IPS DF 4.7 (cell line): ENCODE data around the gene WEE2.

Experiments used
- DNase-seq: peaks from one replicate; pipeline ENCODE4 v3.0.0-alpha.2; 2013; ENCODE audit warnings: low spot score; ENCODE audit errors: extremely low read depth

The WEE2 gene

DNA sequence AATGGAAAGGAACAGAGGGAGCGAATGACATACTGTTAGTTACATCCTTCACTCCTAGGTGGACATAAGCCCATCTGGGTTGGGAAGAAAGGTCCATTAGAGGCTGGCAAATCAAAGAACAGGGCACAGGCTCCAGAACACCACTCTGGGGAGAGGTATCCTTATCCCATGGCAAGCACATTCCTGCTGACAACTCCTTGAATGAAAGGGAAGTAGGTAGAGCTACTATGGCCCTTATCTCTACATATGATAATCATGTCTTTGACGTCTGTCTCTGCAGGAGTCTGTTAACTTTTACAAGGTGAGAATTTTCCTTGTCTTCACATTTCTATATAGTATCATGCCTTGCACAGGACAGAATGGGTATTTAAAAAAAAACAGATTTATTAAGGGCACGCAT is 16.6 kb upstream of the WEE2 start:
- no peak for DNase-seq

DNA sequence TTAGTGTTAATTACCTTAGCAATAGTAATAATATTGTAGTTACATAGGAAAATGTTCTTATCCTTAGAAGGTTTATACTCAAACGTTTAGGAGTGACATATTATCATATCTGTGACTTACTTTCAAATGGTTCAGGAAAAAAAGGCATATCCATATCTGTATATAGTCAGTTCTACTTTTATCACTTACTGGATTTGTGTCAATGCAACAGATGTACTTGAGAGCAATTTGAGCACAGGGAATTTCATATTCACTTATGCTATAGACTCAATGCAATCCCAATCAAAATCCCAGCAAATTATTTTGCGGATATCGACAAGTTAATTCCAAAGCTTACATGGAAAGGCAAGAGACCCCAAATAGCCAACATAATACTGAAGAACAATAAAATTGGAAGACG is 16.2 kb upstream of the WEE2 start:
- DNase-seq, result no peak

DNA sequence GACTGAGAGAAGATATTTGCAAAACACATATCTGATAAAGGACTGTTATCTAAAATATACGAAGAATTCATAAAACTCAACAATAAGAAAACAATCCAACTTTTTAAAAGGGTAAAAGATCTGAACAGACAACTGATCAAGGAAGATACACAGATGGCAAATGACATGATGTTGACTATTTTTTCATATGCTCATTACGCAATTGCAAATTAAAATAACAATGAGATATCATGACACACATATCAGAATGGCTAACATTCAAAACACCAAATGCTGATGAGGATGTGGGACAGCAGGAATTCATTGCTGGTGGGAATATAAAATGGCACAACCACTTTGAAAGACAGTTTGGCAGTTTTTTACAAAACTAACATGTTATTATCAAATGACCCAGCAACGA is 15.1 kb upstream of the WEE2 start:
- DNase-seq, result no peak

DNA sequence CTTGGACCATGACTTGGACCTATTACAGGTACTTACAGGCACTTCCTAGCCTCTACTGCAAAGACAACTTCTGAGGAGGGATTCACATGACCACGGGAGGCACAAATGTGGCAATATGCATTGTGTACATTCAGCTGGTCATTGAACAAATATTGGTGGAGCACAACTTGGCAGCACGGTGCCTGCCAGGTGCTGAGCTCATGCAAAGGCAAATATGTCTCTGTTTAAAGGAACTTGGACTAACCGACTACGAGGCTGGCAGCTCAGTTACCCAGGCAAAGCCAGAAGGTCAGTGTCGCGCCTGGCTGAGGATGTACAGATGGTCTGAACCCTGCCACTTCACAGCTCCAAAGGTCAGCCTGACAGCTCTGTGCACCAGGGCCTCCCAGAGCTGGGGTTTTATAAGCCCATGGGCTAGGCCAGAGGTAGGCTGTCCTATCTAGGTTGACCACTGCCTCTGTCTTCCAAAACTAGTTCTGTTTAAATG is 12.3 kb upstream of the WEE2 start:
- DNase-seq, result no peak

DNA sequence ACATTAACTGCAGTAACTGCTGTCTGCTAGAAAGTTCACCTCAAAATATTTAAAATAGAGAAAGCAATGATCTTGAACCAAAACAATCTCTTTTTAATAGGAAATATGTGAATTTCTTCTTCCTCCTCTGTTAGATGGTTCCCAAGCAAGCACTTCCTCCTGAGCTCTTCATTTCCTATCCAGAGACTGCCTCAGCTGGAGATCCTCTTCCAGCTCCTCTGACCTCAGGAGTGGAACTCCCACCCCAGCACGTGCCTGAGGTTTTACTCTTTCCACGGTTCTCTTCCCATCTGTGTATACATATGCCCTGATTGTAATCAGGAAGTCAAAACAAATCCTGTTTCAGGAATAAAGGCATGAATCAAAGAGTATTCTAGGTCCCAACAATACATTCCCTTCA is 11.8 kb upstream of the WEE2 start:
- DNase-seq, result no peak

DNA sequence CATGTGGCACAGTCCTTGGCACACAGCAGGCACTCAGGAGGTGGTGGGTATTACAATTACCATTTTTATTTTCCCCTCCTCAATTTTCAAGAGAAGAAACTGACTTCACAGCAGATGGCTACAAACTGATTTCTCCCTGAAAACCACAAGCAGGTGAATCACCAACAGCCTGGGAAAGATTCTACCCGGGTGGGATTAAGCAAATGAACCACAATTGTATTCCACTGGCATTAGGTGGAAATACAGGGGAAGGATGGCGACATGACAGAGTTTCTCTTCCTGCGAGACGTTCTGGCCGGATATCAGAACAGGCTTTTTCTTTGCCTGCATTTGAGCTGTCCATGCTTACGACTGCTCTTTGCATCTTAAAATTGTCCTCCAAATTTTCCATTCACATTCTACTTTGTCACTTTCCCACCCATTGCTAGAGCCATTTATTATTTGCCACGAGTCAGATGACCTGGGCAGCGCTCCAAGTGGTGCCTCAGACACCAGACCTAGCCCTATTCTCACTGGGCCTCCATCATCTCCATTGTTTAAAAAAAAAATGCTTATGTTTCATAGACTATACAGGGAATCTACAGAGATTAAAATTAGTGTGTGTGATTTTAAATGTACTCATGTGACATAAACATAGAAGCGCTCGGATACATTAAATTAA is 10.8 kb upstream of the WEE2 start:
- no peak for DNase-seq

DNA sequence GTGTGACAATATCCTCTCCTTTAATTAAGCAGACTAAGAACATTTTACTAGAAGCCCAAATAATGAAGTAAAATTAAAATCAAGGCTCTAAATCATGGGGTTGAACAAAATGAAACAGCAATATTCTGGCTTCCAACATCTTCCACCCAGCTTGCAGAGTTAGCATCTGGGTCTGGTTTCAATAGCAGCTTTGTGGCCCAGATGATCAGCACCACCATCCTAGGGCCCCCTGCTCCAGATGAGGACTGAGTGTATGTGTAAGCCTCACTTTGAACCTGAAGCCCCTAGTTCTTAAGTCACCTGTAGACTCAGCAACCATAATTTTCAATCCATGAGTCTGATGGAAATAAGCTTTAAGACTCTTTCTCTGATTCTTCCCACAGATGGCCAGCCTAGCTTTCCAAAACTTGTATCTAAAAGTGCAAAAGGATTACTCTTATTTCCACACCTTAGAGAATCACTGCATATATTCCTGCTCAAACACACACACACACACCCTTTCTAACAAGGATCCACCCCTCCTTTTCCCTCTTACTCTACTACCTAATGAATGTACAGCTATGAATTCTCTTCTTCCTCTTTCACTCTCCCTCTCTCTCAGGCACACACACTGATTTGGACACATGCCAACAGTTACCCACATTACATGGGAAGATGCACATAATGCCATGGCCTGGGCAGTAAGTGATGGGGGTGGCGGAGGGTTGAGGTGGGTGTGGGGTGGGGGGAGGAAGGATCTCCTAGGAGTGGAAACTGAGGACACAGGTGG is 9.7 kb upstream of the WEE2 start:
- DNase-seq, result no peak

DNA sequence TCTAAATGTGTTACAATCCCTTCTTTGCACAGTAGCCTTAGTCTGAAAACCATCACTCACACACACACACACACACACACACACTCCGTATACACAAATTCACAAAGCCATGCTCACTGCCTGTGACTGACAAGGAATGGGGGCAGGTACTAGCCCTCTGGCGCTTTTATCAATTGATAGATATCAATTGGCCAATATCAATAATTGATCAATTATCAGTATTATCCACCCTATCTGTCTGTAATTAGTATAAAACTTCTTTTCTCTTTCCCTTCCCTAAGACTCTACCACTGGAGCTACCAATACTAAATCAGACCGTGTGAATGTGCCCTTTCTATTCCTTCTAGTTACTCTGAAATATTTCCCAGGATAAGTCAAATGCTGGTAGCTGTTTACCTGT is 8.3 kb upstream of the WEE2 start:
- DNase-seq, result no peak

DNA sequence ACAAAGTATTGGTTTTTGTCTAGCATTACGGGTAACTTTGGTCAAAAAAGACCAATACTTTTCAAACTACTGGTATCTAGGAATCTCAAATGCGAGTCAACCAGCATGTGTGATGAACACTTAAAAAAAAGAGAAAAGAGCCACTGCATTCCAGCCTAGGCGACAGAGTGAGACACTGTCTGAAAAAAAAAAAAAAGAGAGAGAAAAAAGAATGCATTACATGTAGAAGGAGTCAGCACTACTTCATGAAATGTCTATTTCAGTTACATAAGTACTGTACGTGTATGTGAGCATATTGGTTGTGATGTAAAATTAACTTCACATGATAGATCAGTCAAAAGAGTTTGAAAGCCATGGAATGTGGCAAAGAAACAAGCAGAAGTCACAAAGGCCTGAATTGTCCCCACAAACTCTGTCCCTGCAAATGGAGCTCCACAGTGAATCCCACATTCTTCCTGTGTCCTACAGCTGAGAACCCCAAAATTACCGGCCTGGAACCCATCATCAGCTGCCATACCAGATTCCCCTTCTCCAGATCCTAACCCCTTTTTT is 7.8 kb upstream of the WEE2 start:
- DNase-seq, result no peak

DNA sequence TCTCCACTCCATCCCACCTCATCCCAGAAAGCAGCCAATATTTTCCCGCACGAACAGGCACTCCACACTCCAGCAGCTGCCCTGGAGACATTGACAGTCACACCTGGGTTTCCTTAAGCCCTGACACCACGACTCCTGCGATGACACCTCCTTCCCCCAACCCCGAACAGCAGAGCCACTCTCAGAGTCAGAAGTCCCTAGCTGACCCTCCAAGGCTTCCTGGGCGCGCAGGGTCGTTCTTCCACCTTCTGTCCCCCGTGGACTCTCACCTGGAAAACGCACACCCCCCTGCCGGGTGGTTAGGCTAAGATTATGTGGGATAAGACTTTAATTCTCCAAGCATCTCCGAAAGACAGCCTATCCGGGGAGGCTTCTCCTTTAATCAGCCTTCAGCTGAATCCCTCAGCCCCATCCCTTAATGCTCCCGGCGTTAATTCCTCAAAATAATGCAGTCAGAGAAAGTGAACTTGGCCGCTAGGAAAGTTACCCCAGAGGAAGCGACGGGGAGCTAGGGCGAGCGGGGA is 7.2 kb upstream of the WEE2 start:
- DNase-seq, result no peak

DNA sequence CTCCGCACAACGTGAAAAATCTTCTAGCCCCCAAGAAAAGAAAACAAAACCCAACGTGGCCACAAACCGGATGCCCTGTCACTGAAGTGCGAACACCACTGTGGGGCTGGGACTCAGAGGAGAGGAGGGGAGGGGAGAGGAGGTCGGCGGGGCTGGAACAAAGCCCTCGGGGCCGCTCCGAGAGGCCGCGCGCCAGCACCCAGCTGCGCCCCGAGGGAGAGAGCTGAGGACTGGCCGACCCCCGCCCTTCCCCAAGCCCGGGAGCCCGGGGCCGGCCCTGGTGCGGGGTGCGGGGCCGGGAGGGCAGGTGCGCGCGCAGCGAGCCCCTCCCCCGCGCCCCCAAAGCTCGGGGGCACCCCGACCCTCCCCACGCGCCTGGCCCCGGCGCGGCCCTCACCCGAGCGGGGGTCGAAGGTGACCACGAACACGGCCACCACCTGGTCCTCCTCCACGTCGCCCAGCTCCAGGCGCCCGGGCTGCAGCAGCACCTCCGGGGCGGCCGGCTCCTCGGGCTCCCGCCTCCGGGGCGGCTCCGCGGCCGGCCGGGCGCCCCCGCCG is 6.6 kb upstream of the WEE2 start:
- no peak for DNase-seq

DNA sequence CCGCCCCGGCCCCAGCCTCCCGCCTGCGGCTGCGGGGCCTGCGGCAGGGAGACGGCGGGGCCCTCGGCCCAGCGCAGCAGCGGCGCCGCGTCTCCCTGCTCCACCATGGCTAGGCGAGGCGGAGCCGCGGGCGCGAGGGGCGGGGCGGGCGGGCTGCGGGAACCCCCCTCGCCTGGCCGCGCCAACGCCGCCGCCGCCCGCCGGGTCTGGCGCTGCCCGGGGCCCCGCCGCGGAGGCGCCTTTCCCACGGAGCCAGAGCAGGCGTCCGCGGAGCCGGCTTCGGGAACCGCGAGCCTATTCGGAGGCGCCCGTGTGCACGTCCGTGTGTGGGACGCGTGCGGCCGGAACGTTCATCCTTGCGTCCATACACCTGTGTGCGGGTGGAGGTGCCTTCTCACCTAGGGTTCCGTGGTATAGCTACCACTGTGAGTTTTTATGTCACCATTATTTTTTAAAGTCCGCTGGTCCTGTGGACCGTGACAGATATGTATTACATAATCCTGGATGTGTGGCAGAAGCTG is 6.0 kb upstream of the WEE2 start, which contains the start of gene DENND11:
Gene DENND11, minus strand, starts transcription at position 120 of the 521 bp plus-strand sequence. Its CDS starts 13 bp downstream, at position 107.
- DNase-seq, result no peak

DNA sequence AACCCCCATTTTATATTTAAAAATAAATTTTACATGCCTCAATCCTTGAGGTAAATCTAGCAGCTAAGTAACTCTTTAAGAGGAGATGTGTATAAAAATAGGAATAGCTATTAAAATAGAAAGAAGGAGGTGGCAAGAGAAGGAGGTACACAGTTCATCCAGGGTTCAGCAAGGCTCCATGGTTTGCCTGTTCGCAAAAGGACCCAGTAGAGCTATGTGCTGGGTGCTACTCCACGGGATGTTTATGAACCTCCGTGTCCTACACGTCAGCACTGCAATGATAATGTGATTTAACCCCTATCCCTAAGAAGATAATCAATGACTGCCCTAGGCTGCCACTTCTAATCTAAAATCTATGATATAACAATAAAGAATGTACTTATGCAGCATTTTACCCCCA is 5.3 kb upstream of the WEE2 start:
- DNase-seq, result no peak

DNA sequence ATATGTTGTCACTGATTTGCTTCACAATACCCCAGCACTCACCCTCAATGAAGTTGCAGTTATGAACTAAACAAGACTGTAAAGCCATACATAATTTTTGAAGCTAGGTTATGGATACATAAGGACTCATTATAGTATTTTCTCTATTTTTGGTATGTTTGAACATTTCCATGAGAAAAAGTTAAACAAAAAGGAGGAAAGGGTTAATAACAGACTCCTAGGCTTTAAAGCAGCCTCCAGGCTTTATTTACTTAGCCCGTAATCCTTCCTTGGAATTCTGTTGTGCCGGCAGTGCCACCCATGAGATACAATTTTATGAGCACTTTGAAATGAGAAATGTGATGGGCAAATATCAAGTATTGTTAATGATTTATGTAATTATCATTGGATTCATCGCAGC is 4.0 kb upstream of the WEE2 start:
- DNase-seq, result no peak

DNA sequence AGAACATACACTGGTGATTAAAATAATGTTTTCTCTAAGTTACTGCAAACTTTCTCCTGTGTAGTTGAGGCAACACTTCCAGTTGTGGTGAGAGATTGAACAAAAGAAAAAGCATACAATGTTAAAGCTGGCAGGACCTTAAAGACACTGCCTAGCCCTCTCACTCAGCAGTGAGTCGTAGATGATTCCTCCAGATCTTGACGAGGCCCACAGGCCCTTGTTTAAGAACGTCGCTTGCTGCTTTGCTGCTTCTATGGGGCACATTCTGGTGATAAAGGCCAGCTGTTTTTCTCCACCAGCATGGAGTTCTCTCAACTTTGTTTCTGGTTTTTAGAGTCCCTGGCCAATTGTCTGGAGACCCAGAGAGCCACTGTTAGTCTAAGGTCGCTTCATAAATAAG is 3.4 kb upstream of the WEE2 start:
- DNase-seq, result no peak

DNA sequence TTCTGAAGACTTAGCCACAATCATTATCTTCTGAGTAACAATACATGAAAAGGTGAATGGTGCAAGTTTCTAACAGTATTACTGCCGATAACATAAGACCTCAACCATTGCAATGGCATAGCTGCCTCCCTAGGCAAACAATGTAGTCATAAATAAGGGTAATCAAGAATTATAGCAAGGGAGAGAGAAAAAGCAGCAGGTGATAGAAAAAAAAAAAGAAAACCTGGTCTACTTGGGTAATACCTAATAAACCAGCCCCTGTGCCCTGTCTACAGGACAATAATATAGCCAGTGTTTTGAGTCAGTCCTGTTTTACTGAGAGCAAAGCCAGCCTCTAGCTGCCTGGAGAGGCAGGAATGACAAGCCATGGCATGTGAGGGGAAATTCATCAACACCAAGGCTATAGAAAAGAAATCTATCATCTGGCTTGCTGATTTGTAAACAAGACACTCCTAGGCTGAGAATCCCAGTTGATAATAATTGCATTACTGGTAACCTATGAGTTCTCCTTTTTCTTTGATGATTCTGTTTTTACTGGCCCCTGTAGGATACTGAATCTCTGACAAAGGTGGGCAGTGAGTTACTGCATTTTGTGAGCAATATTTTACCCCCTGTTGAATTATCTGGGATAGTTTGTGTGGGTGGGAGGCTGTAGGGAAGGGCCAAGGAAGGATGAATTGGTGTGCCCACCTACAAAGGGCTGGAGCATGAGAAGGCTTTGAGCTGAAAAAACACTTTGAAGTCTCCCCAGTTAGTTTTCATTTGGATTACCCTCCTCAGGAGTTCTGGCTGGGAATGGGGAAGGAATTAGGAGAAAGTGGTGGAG is 1.7 kb upstream of the WEE2 start:
- no peak for DNase-seq

DNA sequence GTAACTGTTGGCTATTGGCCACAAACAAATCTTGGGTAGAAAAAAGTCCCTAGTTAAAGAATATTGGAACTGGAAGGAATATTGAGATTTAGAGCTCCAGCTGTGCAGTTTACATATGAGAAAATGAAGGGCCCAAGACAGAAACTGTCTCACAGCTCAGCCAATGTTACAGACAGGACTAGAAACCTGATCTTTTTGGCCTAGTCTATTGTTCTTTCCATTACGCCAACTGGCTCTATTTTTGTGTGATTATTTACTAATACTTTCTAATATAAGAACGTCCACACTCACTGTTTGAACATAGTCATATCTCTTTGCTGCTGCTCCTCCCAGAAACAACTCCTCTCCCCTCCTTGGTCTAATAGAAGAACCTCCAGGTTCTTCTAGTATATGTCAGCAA is 1.2 kb downstream of the WEE2 start:
- DNase-seq, result no peak

DNA sequence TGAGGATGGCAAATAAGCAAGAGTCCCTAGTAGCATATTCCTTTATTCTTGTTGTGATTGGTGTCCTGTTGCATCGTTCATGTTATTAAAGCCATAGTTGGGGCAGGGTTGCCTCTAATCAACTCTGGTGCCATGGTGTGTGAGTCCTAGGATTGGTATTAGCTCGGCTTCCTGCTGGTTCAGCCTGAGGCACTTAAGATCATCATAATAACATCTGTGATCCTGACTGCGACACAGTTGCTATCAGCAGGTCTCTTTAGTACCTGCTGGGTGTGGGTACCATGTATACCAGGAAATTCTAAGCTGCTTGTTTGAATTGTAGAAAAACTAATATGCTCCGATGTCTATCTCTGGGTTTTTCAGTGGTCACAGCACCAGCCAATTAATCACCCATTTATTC is 1.6 kb downstream of the WEE2 start:
- DNase-seq, result no peak

DNA sequence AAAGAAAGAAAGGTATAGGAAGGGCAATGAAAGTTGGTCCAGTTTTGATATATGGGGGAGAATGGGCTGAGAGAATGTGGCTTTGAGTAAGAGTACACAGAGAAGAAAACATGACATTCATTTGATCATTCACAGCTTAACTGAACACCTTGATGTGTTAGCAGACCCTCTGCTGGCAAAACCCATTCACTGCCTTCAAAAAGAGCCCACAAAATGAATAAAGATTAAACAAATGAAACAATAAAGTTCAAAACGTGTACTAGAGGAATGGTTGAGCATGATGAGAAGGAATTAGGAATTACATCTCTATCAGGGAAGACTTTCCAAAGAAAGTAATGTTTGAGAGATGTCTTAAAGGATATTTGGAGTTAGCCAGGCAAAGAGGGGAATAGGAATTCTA is 2.1 kb downstream of the WEE2 start:
- DNase-seq, result no peak

DNA sequence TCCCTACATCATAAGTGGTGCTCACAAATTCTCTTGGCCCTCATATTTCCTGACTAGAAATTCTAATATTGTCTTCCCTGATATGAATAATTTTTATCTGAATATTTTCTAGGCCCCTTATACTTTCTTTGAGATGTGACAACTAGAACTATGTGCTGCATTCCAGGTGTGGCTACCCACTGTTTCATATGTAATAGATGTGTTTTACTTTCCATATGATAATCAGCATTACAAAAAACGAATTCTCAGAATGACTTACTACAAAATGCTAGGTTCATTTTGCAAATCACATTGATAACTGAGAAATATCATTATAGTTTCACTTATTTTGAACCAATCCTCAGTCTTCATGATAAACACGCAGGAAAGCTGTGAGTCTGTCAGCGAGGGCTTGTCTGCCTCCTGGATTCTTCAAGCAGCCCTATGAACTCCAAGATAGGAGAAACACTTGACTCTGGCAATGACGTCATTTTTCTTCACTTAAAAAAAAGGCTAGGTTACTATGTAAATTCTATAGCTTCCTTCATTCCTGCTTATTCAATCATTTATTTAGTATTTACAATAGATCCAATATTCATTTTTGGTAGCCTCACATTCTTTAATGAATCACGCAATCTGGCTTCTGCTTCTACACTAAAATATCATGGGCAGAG is 4.6 kb downstream of the WEE2 start:
- no peak for DNase-seq

DNA sequence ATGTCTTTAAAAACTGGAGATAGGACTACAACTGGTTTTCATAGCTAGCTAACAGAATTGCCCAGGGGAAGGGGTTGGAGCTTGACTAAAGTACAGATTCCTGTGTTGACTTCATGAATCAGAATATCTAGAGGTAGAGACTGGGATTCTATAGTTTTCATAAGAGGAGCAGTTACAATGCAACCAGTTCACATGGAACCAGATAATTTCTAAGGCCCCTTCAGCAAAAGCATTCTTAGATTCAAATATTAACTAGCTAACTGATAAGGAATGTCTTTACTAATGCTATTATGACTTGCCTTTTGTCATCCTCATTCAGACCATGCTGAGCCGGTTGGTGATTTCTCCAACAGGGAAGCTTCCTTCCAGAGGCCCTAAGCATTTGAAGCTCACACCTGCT is 5.7 kb downstream of the WEE2 start:
- no peak for DNase-seq
